GM13976 (cell line): ENCODE data around the gene ARSI.

ENCODE experiments used
- DNase-seq: peaks from one replicate; pipeline ENCODE4 v3.0.0; 2012; ENCODE audit warnings: low spot score
- in situ Hi-C: fragments of 300-500 bp; cut with MboI; formaldehyde crosslinking; loops from one replicate; pipeline ENCODE4 v1.12.0; 2022; ENCODE audit warnings: low sequenced_read_pairs, mixed read lengths, inconsistent platforms; ENCODE audit not compliant: unreplicated experiment
- TF ChIP-seq, protein P1 (sequence below): IDR thresholded peaks from 2 replicates; pipeline ENCODE4 v1.5.1; 2012; ENCODE audit warnings: borderline replicate concordance, mild to moderate bottlenecking; ENCODE audit not compliant: insufficient read depth; ENCODE audit errors: extremely low read depth, missing control alignments, control extremely low read depth

ARSI gene

DNA sequence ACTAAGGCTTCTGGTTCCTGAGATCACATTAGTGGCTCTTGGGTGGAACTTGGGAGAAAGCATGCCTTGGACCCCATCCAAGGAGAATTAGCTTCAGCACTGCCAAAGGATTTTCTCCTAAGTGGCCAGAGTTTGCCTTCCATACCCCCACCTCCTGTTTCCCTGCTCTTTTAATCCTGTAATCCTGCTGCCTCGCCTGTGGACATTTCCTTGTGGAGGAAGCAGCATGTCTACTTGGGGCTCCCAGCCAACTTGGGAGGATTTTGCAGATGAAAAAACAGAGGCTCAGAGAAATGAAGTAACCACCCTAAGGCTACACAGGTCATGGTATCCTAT is 1.6 kb downstream of the ARSI start:
- in situ Hi-C loops: no loop called here

DNA sequence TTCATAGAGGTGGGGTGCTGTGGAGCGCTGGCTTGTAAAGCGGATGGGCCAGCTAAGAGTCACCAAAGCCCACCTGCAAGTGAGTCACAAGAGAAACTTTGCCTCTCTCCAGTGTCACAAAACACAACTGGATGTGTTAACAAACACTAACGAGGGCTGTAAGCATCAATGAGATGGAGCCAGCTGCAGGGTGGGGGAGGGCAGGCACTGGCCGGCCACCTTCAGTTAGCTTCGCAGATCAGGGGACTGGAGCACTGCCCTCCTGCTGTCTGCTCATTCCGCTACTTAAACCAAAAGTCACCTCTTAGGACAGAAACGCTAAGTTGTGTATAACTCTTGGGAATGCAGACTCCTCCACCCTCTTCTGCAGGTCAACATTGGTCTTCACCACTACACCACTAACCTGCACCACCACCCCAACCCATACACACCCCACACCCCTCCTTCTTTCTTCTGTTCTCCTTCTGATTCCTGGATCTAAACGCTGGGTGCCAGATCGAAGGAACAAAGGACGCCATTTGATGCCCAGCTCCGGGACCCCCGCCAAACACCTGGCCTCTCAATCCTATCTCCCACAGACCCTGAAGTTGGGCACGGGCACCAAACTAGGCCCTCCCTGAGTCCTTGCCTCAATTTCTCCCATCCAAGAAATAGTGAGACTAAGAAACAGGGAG is 2.1 kb downstream of the ARSI start:
- TF ChIP-seq, protein P1, sequence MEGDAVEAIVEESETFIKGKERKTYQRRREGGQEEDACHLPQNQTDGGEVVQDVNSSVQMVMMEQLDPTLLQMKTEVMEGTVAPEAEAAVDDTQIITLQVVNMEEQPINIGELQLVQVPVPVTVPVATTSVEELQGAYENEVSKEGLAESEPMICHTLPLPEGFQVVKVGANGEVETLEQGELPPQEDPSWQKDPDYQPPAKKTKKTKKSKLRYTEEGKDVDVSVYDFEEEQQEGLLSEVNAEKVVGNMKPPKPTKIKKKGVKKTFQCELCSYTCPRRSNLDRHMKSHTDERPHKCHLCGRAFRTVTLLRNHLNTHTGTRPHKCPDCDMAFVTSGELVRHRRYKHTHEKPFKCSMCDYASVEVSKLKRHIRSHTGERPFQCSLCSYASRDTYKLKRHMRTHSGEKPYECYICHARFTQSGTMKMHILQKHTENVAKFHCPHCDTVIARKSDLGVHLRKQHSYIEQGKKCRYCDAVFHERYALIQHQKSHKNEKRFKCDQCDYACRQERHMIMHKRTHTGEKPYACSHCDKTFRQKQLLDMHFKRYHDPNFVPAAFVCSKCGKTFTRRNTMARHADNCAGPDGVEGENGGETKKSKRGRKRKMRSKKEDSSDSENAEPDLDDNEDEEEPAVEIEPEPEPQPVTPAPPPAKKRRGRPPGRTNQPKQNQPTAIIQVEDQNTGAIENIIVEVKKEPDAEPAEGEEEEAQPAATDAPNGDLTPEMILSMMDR: no peak
- DNase-seq: no peak
- in situ Hi-C loops: no loop called here

More for the DNA sequence above, 1.6 kb downstream of the ARSI start:
- no peak for DNase-seq
- TF ChIP-seq, protein P1: no peak

DNA sequence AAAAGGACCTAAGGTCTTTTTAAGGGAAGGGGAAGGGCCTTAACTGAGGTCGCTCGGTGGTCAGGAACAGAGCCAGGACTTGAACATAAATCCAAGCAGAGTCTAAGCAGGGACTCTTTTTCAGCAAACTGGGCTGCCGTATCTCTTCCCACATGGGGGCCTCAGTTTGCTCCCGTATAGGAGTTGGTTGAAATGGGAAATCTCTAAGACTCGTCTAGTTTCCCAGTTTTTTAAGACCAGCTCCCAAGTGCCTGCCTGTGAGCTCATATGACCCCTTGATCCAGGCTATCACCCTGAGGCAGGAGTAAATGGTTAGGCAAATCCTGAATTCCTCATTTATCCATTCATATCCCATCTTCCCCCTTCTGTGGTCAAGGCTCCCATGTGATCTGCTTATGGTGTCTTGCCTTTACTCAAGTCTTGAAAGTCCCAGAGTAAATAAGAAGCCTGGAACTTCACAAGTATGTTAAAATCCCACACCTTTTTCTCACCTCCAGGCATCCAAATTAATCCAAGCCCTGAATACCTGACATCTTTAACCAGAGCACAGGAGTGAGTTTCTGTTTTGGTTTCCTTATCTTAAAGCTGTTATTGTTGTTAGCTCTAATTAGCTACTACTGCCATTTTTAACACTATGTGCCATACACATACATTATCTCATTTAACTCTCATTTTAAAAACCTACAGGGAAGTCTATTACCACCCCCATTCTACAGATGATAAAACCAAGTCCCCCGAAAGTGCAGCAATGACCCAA is 3.0 kb downstream of the ARSI start:
- TF ChIP-seq, protein P1: no peak
- in situ Hi-C loops: no loop called here
- DNase-seq: no peak

DNA sequence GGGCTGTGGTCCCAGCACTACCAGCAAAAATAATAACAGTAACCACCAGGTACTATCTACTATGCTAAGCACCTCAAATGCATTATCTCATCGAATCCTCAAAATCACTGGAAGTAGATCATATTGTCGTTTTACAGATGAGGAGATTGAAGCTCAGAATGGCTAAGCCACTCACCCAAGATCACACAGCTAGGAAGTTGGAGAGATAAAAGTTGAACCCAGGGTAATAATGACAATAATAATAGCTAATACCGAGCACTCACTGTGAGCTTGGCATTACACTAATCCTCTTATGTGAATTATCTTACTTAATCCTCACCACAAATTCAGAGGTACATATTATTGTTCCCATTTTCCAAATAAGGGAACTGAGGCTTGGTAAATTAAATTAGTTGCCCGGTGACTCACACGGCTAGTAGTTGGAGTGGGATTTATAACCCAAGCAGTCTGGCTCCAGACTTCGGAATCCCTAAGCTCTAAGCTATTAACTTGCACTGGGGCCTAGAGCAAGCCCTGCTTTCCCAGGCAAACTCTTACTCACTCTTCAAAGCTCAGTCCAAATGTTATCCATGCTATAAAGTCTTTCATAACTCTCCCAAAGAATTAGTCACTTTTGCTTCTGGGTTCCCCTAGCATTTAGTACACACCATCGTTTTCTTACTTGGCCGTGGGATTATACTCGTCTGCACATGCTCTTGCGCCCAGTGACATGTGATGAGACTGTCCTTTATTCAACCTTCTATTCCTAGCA is 3.8 kb downstream of the ARSI start:
- TF ChIP-seq, protein P1: no peak
- in situ Hi-C loops: no loop called here
- DNase-seq: no peak

DNA sequence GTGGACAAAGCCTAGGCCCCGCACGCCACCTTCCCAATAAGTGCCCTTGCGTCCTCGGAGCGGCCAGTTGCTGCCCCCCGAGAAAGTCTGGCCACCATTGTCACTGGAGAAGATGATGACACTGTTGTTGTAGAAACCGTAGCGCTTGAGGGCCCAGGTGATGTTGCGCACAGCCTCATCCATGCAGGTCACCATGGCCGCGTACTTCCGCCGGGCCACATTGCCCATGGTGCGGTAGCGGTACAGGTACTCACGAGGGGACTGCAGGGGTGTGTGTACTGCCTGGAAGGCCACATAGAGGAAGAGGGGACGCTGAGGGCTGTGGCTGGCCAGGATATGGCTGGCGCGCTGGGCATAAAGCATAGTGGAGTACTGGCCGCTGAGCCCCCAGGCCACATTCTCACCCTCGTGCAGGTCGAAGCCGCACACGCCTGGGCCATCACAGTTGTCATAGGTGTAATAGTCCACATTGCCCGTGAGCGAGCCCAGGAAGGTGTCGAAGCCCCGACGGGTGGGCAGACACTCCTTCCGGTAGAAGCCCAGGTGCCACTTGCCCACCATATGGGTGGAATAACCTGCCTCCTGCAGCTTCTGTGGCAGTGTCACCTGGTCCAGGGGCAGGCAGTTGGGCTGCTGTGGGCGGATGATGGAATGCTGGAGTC is 4.6 kb downstream of the ARSI start:
- in situ Hi-C loops: no loop called here

DNA sequence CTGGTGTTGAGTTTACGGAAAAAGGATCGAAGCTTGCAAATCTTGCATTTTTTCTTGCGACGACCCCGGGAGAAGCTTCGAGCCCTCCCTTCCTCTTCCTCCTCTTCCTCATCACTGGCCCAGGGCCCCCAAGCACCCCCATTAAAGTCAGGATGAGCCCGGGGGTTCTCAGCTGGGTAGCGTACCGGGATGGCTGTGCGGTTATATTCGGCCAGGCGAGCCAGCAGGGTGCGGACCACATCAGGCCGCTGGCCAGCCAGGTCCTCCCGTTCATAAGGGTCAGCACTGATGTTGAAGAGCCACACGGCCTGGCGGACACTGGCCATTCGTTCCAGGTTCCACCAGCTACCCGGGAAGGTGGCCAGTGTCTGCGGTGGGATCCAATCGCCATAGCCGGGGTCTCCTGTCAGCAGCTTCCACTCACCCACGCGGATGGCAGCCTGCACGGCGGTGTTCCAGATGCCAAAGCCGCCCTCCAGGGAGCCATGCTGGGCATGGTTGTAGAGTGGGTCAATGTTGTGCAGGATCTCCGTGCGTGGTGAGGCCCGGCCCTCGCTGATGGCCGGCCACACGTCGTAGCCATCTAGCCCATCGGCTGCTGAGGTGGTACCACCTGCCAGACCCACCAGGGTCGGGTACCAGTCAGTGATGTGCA is 5.3 kb downstream of the ARSI start:
- in situ Hi-C loops: no loop called here
- DNase-seq: no peak
- TF ChIP-seq, protein P1: no peak

More for the DNA sequence above, 4.6 kb downstream of the ARSI start:
- TF ChIP-seq, protein P1: no peak
- DNase-seq: no peak
